HG03354 (cell line): Measurements from ENCODE around the gene CPA4.
"Not testable (repeated sequence)": the region's sequence is repeated elsewhere in the genome, so short reads cannot be mapped to it uniquely, and the experiment has no call there.

ENCODE experiments used
- ATAC-seq: cut with Tn5 transposase; IDR thresholded peaks from one replicate; pipeline ENCODE4 v1.9.1; 2021; ENCODE audit warnings: mild to moderate bottlenecking; ENCODE audit not compliant: unreplicated experiment, poor library complexity, severe bottlenecking

CPA4 gene

GRCh38 chr7:130297628-130298543 lies 4.9 kb downstream of the CPA4 start:
- ATAC-seq, result no peak

- no peak for ATAC-seq
Measured at GRCh38 chr7:130298544-130299326, 5.8 kb downstream of the CPA4 start.

- no peak for ATAC-seq
Measured at GRCh38 chr7:130299866-130300265, 6.9 kb downstream of the CPA4 start.

GRCh38 chr7:130301501-130302020 lies 8.6 kb downstream of the CPA4 start:
- no peak for ATAC-seq

GRCh38 chr7:130302649-130303048 lies 9.7 kb downstream of the CPA4 start:
- ATAC-seq, result no peak

- no peak for ATAC-seq
Measured at GRCh38 chr7:130303127-130303526, 10.2 kb downstream of the CPA4 start.

- ATAC-seq, result no peak
Measured at GRCh38 chr7:130303551-130303950, 10.6 kb downstream of the CPA4 start.

- no peak for ATAC-seq
Measured at GRCh38 chr7:130303982-130304381, 11.0 kb downstream of the CPA4 start.

- no peak for ATAC-seq
Measured at GRCh38 chr7:130304878-130305277, 11.9 kb downstream of the CPA4 start.

- ATAC-seq, result no peak
Measured at GRCh38 chr7:130305433-130306042, 12.6 kb downstream of the CPA4 start.

GRCh38 chr7:130309986-130310385 lies 17.0 kb downstream of the CPA4 start:
- no peak for ATAC-seq

GRCh38 chr7:130314305-130314704 lies 21.3 kb downstream of the CPA4 start:
- no peak for ATAC-seq

GRCh38 chr7:130319541-130319940 lies 26.6 kb downstream of the CPA4 start:
- ATAC-seq, result no peak

- ATAC-seq, result not testable (repeated sequence)
Measured at GRCh38 chr7:130321542-130322229, 28.7 kb downstream of the CPA4 start.

GRCh38 chr7:130322615-130323014 lies 29.7 kb downstream of the CPA4 start:
- no peak for ATAC-seq

- ATAC-seq, result no peak
Measured at GRCh38 chr7:130324306-130324943, 31.5 kb downstream of the CPA4 start.

- ATAC-seq, result no peak
Measured at GRCh38 chr7:130329681-130330080, 36.7 kb downstream of the CPA4 start.

GRCh38 chr7:130332259-130333053 lies 39.5 kb downstream of the CPA4 start:
- ATAC-seq, result no peak
